Cardiac septum (tissue), 1 donor: ENCODE results near the gene KCNS1. TPM values are rescaled to one million over a fixed set of nuclear protein-coding genes. Genes with fewer than 3 reads are reported as not detected.

Experiments
- DNase-seq: peaks from one replicate; pipeline ENCODE4 v3.0.0-alpha.2; 2020; ENCODE audit warnings: low spot score
- intact Hi-C: fragments of 100-400 bp; cut with DNase I; formaldehyde crosslinking; loops from one replicate; pipeline ENCODE4 v1.14.0; 2022
- total RNA-seq: library from RNA; stranded (reverse); fragmentation: NEBNext Ultra II Directional; extraction: Animal tissue kit (Norgen Biotek cat#: 25700); gene quantifications from one replicate; pipeline ENCODE4 v1.2.1, GENCODE V29; 2021
- donor health status: DM: no; HTN: no; CAD: no.

KCNS1 gene
- total RNA-seq, 1 donor from 2014 or later: 0.08 TPM

DNA sequence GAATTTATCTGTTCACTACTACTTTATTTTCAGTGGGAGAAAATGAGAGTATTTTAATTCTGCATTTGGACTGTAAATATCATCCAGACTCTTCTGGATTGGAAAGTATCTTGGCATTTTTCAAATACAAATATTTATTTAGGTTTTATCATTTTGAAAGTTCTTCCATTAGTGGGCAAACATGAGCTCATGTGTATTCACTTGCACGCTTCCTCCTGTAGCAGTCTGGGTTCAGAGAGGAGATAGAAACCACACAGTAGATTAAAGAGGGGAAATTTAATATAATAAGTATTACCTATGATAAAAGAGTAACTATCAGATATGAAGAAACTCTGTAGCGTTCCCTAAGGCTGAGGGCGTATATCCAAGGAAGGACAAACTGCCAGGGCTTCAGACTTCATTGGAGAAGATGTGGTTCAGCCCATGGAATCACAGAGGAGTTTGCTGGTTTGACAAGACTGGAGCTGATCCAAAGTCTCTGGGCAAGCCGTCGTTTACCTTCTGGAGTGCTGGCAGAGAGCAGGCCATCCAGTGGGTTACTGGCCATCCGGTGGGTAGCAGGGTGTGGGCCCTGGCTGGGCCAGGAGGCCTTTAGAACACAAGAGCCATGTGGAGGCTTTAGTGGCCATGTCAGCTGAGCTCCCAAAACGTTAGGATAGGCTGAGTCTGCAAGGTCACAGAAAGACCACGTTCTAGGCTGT is 44.3 kb downstream of the KCNS1 start:
- no peak for DNase-seq
- intact Hi-C loops: no loop called here

- no peak for DNase-seq
- intact Hi-C loops: no loop called here
These were observed 45.9 kb downstream of the KCNS1 start for GRCh38 chr20:45055056-45055455.

DNA sequence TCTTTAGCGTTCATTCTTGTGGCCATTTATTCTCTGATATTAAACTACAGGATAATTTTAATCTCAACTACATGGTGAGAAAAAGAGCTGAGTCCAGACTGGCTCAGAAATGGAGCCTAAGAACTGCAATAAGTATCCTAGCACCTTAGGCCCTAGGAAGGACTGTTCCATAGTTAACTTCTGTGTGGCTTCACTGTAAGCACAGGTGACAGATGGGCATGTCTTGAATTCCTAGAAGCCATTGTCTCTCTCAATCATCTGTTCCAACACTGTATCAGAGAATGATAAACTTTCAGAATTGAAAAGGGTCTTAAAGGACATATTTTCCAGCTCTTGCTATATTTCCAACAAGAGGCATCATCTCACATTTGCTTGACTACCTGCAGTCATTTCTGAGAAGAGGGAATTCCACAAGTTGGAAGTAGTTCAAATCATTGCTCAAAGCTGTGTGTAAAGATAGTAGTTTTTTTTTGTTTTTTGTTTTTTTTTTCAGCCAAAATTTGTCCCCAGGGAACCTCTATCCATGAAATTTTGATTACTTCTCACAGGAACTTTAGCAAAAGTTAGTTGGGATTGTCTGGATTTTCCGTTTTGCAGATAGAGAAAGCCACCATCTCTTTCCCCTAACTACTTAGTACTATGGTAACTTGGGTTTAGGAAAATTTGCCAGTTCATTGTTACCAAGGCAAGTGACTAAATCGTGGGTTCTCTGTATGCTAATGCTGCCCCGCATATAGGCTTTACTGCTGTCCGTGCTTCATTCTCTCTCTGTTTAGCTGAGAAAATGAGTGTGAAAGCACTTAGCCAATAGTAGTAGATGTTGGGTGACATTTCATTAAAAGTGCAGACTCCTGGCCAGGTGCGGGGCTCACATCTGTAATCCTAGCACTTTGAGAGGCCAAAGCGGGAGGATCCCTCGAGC is 47.2 kb downstream of the KCNS1 start:
- intact Hi-C loops: no loop called here
- DNase-seq: no peak

GRCh38 chr20:45052698-45053429 is 48.1 kb downstream of the KCNS1 start:
- no peak for DNase-seq
- intact Hi-C loops: no loop called here

- DNase-seq: no peak
- intact Hi-C loops: no loop called here
These were observed 49.5 kb downstream of the KCNS1 start for GRCh38 chr20:45051204-45052060.

- no peak for DNase-seq
These were observed 50.9 kb downstream of the KCNS1 start for GRCh38 chr20:45049904-45050471.

DNA sequence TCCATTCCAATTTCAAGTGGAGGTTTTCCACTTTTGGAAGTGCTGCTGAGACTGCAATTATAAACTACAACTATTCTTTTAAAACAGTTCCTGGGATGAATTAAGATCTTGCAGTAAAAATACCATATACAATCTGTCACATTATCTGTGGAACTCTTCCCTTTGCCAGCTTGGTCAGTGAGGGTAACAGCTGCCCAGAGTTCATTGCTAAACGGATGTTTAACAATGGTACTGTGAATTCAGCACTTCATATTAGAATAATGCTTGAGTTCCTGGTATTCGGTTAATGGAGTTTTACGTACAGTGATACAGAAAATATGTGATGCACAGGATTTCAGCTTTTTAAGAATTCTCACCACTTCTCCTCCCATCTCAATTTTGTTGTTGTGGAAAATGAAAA is 51.5 kb downstream of the KCNS1 start:
- DNase-seq: no peak
- intact Hi-C loops: loop anchor here (5.0 kb wide), 1 partner anchor 48 kb away; no protein-coding TSS in a partner anchor

More at GRCh38 chr20:45049904-45050471, 50.9 kb downstream of the KCNS1 start:
- intact Hi-C loops: loop anchor here (5.0 kb wide), 1 partner anchor 47 kb away; no protein-coding TSS in a partner anchor

GRCh38 chr20:45047581-45048119 is 53.3 kb downstream of the KCNS1 start:
- no peak for DNase-seq
- intact Hi-C loops: loop anchor here (5.0 kb wide), 1 partner anchor 50 kb away; no protein-coding TSS in a partner anchor

DNA sequence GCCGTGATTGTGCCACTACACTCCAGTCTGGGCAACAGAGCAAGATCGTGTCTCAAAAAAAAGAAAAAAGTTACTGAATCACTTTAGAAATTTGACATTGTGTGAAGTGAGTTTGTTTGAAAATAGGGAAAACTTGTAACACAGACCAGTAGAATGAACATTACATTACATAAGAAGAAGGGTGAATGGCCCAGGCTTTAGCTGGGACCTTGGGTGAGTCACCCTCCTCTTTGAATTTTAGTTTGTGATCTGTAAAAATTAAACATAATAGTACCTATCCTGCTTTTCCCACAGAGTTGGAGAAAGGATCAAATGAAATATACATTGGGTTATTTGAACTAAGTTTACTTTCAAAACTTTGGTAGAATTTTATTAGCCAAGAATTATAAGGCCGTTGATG is 56.3 kb downstream of the KCNS1 start:
- intact Hi-C loops: loop anchor here (5.0 kb wide), 1 partner anchor 248 kb away; no protein-coding TSS in a partner anchor
- no peak for DNase-seq

GRCh38 chr20:45044084-45044573 is 56.8 kb downstream of the KCNS1 start:
- intact Hi-C loops: loop anchor here (5.0 kb wide), 1 partner anchor 248 kb away; no protein-coding TSS in a partner anchor
- no peak for DNase-seq

GRCh38 chr20:45042978-45043377 is 57.9 kb downstream of the KCNS1 start:
- no peak for DNase-seq
- intact Hi-C loops: loop anchor here (5.0 kb wide), 1 partner anchor 249 kb away; no protein-coding TSS in a partner anchor

Other genes with a start within 250 kb of the KCNS1 start
- gene YWHAB, start 215.4 kb downstream of the KCNS1 start, total RNA-seq: 118 TPM
- gene PABPC1L, start 191.1 kb downstream of the KCNS1 start, total RNA-seq: 4.7 TPM
- 10.7 TPM for gene TOMM34, start 140.7 kb downstream of the KCNS1 start, total RNA-seq
- gene STK4, start 134.6 kb downstream of the KCNS1 start, total RNA-seq: 11.3 TPM
- not detected for gene WFDC5, start 14.0 kb upstream of the KCNS1 start, total RNA-seq
- not detected for gene WFDC12, start 23.3 kb upstream of the KCNS1 start, total RNA-seq
- gene PI3, start 73.8 kb upstream of the KCNS1 start, total RNA-seq: 0.62 TPM
- gene SEMG1, start 105.9 kb upstream of the KCNS1 start, total RNA-seq: not detected
- gene SEMG2, start 120.2 kb upstream of the KCNS1 start, total RNA-seq: not detected
- 1.3 TPM for gene SLPI, start 153.4 kb upstream of the KCNS1 start, total RNA-seq
- not detected for gene RBPJL, start 205.7 kb upstream of the KCNS1 start, total RNA-seq
- not detected for gene MATN4, start 207.2 kb upstream of the KCNS1 start, total RNA-seq
- gene SDC4, start 247.3 kb upstream of the KCNS1 start, total RNA-seq: 100 TPM